ELR (cell line): Measurements from ENCODE around the gene FSD1.
A peak's percentile ranks its signal among the peaks of the same experiment; 100 is the strongest.
"Not testable (repeated sequence)": the region's sequence is repeated elsewhere in the genome, so short reads cannot be mapped to it uniquely, and the experiment has no call there.

Source experiments
- DNase-seq: peaks from one replicate; pipeline ENCODE4 v3.0.0-alpha.2; 2015; ENCODE audit warnings: low read depth

The FSD1 gene

GRCh38 chr19:4284974-4285373, 19.4 kb upstream of the FSD1 start:
- DNase-seq: no peak

DNA sequence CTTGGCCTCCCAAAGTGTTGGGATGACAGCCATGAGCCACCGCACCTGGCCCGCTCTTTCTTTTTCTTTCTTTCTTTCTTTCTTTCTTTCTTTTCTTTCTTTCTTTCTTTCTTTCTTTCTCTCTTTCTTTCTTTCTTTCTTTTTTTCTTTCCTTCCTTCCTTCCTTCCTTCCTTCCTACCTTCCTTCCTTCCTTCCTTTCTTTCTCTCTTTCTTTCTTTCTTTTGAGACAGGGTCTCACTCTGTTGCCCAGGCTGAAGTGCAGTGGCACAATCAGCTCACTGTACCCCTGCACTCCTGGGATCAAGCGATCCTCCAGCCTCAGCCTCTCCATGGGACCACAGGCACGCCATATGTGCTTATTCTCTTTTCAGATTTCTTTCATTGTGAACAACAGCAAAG, 18.3 kb upstream of the FSD1 start:
- DNase-seq: not testable (repeated sequence)

DNA sequence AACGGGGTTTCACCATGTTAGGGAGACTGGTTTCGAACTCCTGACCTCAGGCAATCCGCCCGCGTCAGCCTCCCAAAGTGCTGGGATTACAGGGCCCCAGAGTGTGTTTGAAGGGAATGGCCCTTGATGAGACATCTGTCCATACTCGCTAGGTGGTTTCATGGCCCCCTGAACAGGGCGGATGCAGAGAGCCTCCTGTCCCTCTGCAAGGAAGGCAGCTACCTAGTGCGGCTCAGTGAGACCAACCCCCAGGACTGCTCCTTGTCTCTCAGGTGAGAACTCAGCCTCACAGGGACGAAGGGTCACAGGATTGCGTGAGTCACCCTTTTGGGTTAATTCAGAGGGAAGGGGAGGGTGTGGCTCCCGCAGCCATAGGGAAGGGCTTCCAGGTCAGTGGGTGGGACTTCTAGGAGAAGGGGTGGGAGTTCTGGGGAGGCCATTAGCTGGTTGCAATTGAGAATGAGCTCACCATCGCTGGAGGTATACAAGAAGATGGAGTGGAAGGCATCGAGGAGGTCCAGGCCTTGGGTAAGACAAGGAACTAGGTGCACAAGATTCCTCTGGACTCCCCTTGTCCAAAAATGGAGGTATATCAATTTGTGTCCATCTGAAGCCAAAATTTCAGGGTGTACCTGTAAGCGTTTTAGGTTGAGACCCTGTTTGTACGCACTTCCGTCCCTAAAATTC, 16.2 kb upstream of the FSD1 start:
- peak; percentile 19 for DNase-seq

- DNase-seq: no peak
Observed at GRCh38 chr19:4291184-4291732, 13.1 kb upstream of the FSD1 start.

DNA sequence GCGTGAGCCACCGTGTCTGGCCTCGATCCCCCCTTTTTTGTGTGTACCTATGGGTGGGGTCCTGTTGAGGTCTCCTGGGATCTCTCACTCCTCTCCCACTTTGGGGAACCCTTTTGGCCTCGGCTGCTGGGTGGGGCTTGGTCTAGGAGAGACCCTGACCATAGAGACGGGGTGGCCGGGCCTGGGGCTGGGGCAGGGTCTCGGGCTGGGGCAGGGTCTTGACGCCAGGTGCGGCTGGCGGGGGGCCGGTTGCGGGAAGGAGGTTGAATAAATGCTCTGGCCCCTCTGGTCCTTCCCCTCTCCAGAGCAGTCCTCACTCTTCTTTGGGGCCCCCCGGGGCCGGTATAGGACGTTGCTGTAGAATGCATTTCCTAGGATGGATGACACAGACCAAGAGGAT, 11.9 kb upstream of the FSD1 start:
- no peak for DNase-seq

- no peak for DNase-seq
Observed at GRCh38 chr19:4294389-4294788, 10.0 kb upstream of the FSD1 start.

- no peak for DNase-seq
Observed at GRCh38 chr19:4295972-4296771, 8.2 kb upstream of the FSD1 start.

- peak; percentile 37 for DNase-seq
Observed at GRCh38 chr19:4297901-4298809, 6.2 kb upstream of the FSD1 start.

DNA sequence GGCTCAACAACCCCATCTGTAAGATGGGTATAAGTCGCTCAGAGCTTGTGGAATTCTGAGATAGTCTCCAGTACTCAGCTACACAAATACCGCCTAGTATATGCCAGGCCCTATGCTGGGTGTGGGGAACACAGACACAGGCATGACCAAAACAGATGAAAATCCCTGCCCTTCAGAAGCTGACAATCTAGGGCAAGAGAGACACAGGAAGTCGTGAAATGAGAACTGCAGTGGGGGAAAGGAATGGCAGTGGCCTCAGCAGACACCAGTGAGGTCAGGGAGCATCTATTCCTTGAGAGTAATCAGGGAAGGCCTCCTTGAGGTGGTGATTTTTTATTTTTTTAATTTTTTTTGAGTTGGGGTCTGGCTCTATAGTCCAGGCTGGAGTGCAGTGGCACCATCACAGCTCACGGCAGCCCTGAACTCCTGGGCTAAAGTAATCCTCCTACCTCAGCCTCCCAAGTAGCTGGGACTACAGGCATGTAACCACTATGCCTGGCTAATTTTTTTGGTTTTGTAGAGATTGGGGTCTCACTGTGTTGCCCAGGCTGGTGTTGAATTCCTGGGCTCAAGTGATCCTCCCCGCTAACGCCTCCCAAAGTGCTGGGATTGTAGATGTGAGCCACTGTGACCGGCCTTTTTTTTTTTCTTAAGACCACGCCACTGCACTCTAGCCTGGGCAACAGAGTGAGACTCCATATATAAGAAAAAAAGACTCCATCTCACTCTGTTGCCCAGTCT, 5.4 kb upstream of the FSD1 start:
- no peak for DNase-seq

GRCh38 chr19:4300589-4300988, 3.8 kb upstream of the FSD1 start:
- DNase-seq: no peak

DNA sequence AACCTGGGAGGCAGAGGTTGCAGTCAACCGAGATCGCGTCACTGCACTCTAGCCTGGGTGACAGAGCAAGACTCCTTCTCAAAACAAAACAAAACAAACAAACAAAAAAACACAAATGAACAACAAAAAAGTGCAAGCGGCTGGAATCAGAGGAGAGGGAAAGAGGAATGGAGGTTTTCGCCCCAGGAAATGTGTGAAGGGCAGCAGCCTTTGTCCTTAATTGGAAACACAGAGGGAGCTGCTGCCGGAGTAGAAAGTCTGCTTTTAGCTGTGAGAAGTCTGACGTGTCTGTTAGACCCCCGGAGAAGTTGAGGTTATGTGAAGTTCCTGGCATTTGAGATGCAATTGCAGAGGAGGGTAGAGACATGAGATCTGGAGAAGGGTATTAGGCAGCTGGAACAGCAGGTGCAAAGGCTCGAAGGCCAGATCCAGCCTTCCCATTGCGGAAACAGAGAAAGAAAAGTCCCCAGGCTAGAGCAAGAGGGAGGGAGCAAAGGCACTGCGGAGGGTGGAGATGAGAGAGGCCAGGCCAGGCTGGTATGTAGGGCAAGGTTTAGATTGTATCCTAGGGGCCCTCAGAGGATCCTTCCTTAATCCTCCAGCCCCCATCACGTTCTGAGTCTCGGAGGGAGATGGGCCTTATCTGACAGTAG, 2.7 kb upstream of the FSD1 start:
- DNase-seq: no peak

DNA sequence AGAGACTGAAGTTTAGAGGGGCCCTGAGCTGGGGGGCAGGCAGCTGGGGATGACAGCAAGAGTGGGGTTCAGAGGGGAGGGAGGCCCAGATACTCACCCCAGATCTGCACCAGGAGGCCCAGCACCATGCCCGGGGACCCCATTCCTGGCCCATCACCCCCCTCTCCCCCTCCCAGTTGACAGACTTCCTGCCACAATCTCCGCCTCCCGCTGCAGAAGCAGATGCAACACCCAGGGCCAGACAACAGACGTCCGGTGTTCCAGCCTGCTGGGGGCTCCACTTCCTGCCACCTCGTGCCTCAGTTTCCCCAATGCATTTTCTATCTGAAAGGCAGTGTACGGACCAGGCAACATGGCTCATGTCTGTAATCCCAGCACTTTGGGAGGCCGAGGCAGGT, 2.2 kb upstream of the FSD1 start, which contains the start of gene TMIGD2:
TSS of gene TMIGD2 (minus strand) at position 147 of the 398 bp plus-strand sequence. CDS start at position 143, 4 bp downstream.
- no peak for DNase-seq

DNA sequence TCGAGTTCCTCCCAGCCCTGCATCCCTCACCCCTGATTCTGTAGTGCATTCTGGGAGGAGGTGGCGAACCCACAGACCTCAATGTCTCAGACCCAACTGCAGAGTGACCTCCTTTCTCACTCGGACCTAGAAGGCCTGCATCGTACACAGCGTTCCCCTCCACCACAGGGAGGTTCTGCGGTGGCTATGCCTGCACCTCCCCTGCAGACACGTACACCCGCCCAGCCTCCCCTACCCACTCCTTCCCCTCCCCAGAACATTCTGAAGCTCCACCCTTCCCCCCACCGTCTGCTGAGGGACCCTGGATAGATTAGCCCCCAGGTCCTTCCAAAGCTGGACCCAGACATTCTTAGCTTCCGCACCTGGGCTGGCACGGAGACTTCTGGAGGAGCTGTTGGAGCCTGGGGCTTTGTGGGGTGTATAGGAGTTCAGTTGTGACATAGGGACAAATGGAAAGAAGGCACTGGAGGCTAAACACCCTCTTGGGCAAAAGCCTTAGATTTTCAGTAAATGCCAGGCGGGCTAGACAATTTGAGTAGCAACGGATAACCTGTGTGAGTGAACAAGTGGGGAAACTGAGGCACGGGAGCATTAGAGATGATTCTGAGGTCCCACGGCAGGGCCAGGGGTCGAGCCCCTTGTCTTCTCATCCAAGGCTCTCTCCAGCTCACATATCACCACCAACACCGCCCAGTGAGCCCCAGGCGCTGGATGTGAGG, 420 bp upstream of the FSD1 start:
- no peak for DNase-seq

GRCh38 chr19:4305257-4305612, 837 bp downstream of the FSD1 start:
- no peak for DNase-seq

DNA sequence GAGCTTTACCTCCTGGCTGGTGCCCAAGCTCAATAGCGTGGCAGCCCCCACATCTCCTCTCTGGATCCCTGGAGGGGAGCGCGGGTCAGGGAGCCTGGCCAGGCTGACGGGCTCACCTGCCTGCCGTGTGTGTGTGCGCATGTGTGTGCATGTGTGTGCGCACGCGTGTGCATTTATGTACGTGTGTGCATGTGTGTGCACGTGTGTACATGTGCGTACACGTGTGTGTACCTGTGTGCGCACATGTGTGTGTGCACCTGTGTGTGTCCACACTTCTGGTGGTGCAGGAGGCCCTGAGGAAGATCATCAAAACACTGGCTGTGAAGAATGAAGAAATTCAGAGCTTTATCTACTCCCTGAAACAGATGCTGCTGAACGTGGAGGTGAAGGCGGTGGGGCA, 1.3 kb downstream of the FSD1 start:
- no peak for DNase-seq

- peak; percentile 52 for DNase-seq
Observed at GRCh38 chr19:4310247-4311121, 6.1 kb downstream of the FSD1 start.

DNA sequence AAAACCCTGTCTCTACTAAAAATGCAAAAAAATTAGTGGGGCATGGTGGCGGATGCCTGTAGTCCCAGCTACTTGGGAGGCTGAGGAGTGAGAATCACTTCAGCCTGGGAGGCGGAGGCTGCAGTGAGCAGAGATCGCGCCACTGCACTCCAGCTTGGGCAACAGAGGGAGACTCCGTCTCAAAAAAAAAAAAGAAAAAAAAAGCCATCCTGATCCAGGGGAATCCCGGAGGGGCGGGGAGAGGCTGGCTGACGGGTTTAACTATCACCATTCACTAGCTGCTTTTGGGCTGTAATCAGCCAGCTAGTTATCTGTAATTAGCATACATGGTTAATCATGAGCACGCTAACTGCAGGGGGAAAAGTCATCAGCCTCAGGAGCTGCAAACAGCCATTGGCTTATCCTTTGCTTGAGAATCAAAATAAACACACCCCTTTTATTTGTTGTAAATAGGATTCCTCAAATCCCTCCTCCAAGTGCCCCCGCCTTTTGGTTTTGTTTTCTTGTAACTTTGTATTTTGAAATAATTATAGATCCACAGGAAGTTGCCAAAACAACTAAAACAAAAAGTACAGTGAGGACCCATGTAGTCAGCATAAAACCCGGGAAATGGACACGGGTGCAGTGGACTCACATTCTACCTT, 9.6 kb downstream of the FSD1 start:
- DNase-seq: no peak

- DNase-seq: no peak
Observed at GRCh38 chr19:4316956-4317355, 12.6 kb downstream of the FSD1 start.

GRCh38 chr19:4318460-4318859, 14.1 kb downstream of the FSD1 start:
- no peak for DNase-seq
